Measurements from ENCODE around the gene TRIM47. TPM values are rescaled to one million over a fixed set of nuclear protein-coding genes. Genes with fewer than 3 reads are reported as not detected.

Gene TRIM47
- total and polyA plus RNA-seq, 2 of the 13 experiments (the other 11 are each of a cell fraction or from before 2014, with no cell fraction given): 33.5 to 82.0 TPM

- TF ChIP-seq AKNA (CRISPR knock-in tag; IDR thresholded peaks at IDR 0.05; ENCODE audit: borderline replicate concordance) (no peak), SNAPC2 (CRISPR knock-in tag; IDR thresholded peaks at IDR 0.05) (no peak), ZNF543 (CRISPR knock-in tag; IDR thresholded peaks at IDR 0.05) (0 out of 2 replicates have a peak, but pooled peaks have one; percentile 40), PAWR (CRISPR knock-in tag; IDR thresholded peaks at IDR 0.05; ENCODE audit: borderline replicate concordance) (0 out of 2 replicates have a peak, but pooled peaks have one; percentile 3), MTF1 (CRISPR knock-in tag; IDR thresholded peaks at IDR 0.05) (no peak), SP2 (CRISPR knock-in tag; IDR thresholded peaks at IDR 0.05) (no peak), MAZ (IDR thresholded peaks at IDR 0.05; ENCODE audit: borderline replicate concordance, low read depth, low read length) (no peak), MAZ (CRISPR knock-in tag; IDR thresholded peaks at IDR 0.05; ENCODE audit: low read depth) (no peak; the same call in 1 of the 2 replicates), ZNF800 (CRISPR knock-in tag; IDR thresholded peaks at IDR 0.05) (peak; percentile 38; the same call in 1 of the 2 replicates), FOXO1 (CRISPR knock-in tag; IDR thresholded peaks at IDR 0.05) (peak; percentile 65), EED (CRISPR knock-in tag; IDR thresholded peaks at IDR 0.05) (0 out of 2 replicates have a peak, but pooled peaks have one; percentile 27), DR1 (CRISPR knock-in tag; IDR thresholded peaks at IDR 0.05) (peak; percentile 82; the same call in 1 of the 2 replicates), NFYB (CRISPR knock-in tag; IDR thresholded peaks at IDR 0.05) (peak; percentile 57), NRL (CRISPR knock-in tag; IDR thresholded peaks at IDR 0.05; ENCODE audit: borderline replicate concordance) (peak; percentile 38; the same call in 1 of the 2 replicates), YY1 (IDR thresholded peaks at IDR 0.05; ENCODE audit: insufficient read depth, insufficient replicate concordance, low read depth, low read length) (peak; percentile 57), ZNF501 (CRISPR knock-in tag; IDR thresholded peaks at IDR 0.05) (no peak), ZNF567 (CRISPR knock-in tag; IDR thresholded peaks at IDR 0.05; ENCODE audit: borderline replicate concordance) (peak; percentile 92; the same call in 1 of the 2 replicates), ZNF839 (CRISPR knock-in tag; IDR thresholded peaks at IDR 0.05; ENCODE audit: borderline replicate concordance) (peak; percentile 33; the same call in 1 of the 2 replicates), AGO2 (optimal IDR thresholded peaks at IDR 0.05; ENCODE audit: low read depth, low read length) (peak; percentile 90), ZNF362 (CRISPR knock-in tag; IDR thresholded peaks at IDR 0.05; ENCODE audit: borderline replicate concordance) (no peak), ZNF747 (CRISPR knock-in tag; IDR thresholded peaks at IDR 0.05; ENCODE audit: borderline replicate concordance) (peak; percentile 76; the same call in 1 of the 2 replicates), GLI4 (CRISPR knock-in tag; IDR thresholded peaks at IDR 0.05; ENCODE audit: borderline replicate concordance) (no peak)
Measured at GRCh38 chr17:75892556-75893224, 14.3 kb upstream of the TRIM47 start (continued).

Measured in HepG2 (cell line).